GM18517 (cell line): ENCODE measurements around the gene FGD3.
"Not testable (repeated sequence)": the region's sequence is repeated elsewhere in the genome, so short reads cannot be mapped to it uniquely, and the experiment has no call there.

Experiments used
- ATAC-seq: cut with Tn5 transposase; IDR thresholded peaks from one replicate; pipeline ENCODE4 v1.9.1; 2021; ENCODE audit warnings: mild to moderate bottlenecking, moderate library complexity; ENCODE audit not compliant: unreplicated experiment

FGD3 gene

GRCh38 chr9:93007529-93008058 lies 60.3 kb downstream of the FGD3 start:
- ATAC-seq = no peak

- ATAC-seq = no peak
Measured at GRCh38 chr9:93008457-93008856, 61.1 kb downstream of the FGD3 start.

DNA sequence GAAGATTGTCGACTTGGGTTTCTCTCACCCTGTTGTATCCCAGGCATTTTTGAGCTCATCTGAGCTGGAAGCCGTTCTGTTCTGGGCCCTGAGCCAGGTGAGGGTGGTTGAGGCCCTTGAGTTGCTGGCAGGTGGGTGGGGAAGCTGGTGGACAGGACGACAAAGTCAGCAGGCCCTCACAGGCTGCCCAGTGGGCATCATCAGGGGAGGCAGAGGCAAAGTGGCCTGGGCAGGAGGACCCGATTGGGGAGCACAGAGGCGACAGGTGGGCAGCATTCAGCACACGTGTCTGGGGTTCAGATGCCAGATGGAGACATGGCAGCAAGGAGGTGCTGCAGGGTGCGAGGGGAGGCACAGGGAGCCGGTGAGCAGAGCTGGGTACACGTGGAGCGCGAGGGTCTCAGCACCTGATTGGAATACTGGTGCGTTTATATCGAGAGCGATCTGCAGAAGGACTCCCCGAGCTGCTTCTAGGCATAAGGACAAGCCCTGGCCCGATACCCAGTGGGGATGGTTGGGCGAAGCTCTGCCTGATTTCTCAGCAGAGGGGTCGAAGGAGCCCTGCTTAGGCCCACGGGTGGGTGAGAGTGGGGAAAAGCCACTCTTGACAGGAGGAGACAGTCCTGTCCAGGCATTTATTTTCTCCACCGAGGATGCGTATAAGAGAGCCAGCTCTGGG lies 62.2 kb downstream of the FGD3 start:
- no peak for ATAC-seq

GRCh38 chr9:93010056-93010455 lies 62.7 kb downstream of the FGD3 start:
- no peak for ATAC-seq

DNA sequence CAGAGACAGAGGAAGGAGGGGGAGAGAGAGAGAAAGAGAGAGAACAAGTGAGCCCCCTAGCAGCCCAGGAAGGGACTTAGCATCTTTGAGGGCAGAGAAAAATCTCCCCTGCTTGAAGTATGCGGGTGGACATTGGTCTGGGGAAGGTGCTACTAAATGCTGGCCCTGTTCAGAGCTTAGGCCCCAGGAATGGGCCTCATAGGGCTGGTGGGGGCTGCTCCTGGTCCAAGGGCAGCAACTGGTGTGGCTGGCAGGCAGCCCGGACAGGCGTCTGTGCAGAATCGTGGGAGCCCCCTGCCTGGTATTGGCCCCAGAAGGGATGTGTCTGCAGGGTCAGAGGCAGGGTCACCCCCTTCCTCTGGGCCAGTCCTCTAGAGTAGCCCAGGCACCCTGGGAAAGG lies 63.4 kb downstream of the FGD3 start:
- ATAC-seq = no peak

- ATAC-seq = no peak
Measured at GRCh38 chr9:93011114-93011513, 63.8 kb downstream of the FGD3 start.

DNA sequence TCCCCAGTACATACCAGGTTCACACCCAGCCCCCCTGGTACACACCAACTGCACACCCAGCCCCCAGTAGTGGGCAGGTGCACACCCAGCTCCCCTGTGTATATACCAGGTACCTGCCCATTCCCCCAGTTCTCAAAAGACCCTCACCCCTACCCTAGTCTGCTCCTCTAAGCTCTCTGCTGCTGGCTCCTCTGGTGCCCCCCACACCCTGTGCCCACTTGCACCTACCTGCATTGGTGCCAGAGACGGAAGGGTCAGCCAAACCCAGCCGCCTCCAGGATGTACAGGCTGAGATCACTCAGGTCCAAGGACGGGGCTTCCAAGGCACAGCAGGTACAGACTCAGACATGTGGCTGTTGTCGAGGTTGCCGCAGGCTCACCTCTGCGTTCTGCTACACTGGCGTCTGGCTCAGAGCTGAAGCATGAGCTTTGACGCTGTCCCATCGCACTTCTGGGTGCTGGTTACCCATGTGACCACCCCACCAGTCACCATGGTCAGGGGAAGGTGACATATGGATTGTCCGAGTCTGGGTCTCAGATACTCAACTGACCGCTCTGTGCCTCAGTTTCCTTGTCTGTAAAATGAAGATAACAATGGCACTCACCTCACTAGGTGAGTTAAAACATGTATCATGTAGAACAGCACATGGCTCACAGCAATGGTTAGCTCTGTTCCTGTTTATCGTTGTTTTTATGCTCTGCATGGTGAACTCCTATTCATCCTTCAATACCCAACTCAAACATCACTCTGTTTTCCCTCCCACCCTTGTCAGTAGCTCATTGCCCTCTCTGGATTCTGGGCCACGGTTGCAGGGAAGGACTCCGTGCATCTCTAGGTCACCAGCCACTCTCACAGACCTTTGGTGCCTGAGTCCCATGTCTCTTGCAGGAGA lies 65.9 kb downstream of the FGD3 start:
- ATAC-seq = no peak

DNA sequence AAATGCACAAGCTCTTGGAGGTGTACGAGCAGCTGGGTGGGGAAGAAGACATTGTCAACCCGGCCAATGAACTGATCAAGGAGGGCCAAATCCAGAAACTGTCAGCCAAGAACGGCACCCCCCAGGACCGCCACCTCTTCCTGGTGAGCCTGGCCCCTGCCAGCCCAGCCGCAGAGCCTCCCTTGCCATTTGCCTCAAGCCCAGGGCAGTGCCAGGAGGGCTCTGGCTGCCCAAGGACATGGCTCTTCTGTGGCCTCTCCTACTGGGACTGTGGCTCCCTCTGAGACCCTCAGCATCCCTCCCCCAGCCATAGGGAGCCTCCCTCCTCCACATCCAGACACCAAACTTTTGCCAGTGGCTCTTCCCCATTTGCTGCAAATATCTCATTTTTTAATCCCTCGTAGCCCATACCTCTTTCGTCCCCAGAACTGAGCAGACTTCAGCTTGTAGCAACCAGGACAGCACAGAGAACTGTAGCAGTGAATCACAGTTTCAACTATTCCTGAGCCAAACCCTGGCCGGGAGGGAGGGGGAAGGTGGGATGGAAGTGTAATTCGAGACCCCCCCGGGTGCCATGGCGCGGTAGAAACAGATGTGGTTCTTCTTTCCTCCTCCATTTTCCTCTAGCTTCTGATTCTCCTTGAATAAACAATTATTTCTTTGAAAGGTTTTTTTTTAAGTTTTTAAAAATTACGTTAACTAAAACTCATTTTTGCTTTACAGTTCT lies 66.7 kb downstream of the FGD3 start:
- ATAC-seq = no peak

GRCh38 chr9:93015190-93015589 lies 67.9 kb downstream of the FGD3 start:
- ATAC-seq = not testable (repeated sequence)

GRCh38 chr9:93017621-93018020 lies 70.3 kb downstream of the FGD3 start:
- no peak for ATAC-seq

DNA sequence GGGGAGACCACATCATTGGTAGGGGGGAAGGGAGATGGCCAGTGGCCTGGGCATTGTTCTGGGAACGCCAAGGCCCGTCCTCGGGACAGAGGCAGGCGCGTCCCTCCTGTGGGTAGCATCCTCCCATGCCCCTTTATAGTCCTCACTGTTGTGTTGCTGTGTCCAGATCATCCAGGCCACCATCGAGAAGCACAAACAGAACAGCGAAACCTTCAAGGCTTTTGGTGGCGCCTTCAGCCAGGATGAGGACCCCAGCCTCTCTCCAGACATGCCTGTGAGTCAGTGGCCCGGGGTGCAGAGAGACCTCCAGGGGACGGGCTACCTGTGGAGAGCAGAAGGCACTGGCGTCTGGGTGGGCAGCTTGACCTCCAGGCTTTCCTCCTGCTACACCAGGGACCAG lies 72.8 kb downstream of the FGD3 start:
- no peak for ATAC-seq

GRCh38 chr9:93020771-93021670 lies 73.7 kb downstream of the FGD3 start:
- no peak for ATAC-seq

- no peak for ATAC-seq
Measured at GRCh38 chr9:93022066-93022465, 74.7 kb downstream of the FGD3 start.

DNA sequence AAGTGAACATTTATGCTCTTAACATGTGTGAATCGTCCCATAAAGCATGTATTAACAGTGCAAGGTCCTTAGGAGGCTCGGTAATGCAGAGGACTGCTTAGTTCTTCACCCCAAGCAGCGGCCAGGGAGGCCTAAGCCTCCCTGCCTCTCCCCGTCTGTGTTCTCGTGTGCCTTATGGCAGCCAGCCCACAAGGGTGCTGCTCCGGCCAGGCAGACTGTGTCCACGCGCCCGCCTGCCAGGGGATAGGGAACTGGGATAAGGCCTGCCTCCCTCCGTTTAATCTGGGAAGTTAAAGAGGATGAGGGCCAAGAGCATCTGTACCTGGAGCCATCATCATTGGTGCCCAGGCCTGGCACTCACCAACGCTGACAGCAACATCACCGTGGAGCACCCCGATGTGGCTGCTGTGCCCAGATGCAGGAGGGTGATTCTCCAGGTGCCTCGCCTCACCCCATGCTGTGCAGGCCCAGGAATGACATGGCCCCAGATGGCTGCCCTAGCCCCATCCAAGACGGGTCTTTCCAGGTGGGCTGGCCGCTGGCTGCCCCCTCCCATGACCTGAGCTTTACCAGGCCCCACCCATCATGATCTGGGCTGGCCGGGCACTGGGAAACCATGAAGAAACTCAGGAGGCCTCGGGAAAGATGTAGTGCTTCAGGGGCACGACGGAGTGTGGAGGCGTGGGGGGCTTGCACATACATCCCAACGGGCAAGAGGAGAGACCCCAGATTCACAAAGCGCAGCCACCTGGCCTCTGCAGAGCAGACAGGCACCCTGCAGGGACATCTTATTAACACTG lies 75.6 kb downstream of the FGD3 start:
- ATAC-seq = no peak

GRCh38 chr9:93023521-93023815 lies 76.1 kb downstream of the FGD3 start:
- ATAC-seq = no peak

- ATAC-seq = no peak
Measured at GRCh38 chr9:93024646-93024910, 77.3 kb downstream of the FGD3 start.

- no peak for ATAC-seq
Measured at GRCh38 chr9:93024986-93025630, 77.8 kb downstream of the FGD3 start.

GRCh38 chr9:93025736-93026135 lies 78.4 kb downstream of the FGD3 start:
- no peak for ATAC-seq

DNA sequence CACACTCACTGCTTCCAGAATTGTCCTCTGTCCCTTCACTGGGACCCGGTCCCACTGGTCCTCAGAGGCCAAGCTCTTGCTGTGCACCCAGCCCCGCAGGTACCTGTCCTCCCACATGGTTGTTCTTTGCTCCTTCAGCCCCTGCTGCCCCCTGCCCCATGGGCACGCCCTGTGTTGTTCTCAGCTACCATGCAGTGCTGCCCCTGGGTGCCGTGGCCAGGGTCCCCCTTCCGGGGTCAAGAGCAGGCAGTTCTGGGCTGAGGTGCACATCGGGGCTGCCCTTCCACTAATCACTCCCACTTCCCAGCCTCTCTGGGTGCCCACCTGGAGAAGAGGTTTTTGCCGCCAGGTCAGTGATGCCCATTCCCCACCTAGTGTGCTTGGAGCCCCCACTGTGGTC lies 79.3 kb downstream of the FGD3 start:
- ATAC-seq = no peak

GRCh38 chr9:93027750-93028149 lies 80.4 kb downstream of the FGD3 start:
- no peak for ATAC-seq
